NCI-H2171 treated with DMSO at 0.1 percent for 48 hours (cell line): ENCODE data around the gene HPS1.
"Not testable (repeated sequence)": the region's sequence is repeated elsewhere in the genome, so short reads cannot be mapped to it uniquely, and the experiment has no call there.

ENCODE experiments used
- DNase-seq: peaks from one replicate; lab custom pipeline; 2025; lab: John Stamatoyannopoulos, UW

Gene HPS1

DNA sequence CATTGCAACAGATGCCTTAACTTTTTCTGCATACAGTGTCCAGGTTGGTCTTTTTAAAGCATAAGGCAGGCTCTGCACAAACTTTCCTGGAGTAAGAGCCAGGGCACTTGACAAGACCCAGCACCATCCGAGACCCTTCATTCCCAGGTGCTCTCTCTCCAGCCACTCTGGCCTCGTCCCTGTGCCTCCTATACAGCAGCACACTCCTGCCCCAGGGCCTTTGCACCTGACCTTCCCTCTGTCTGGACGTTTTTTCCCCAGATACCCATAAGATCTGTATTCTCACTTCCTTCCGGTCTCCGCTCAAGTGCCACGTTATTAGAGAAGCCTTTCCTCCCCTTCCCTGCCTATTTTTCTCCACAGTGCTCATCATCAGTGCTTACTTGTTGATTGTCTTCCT lies 57.3 kb downstream of the HPS1 start:
- no peak for DNase-seq

DNA sequence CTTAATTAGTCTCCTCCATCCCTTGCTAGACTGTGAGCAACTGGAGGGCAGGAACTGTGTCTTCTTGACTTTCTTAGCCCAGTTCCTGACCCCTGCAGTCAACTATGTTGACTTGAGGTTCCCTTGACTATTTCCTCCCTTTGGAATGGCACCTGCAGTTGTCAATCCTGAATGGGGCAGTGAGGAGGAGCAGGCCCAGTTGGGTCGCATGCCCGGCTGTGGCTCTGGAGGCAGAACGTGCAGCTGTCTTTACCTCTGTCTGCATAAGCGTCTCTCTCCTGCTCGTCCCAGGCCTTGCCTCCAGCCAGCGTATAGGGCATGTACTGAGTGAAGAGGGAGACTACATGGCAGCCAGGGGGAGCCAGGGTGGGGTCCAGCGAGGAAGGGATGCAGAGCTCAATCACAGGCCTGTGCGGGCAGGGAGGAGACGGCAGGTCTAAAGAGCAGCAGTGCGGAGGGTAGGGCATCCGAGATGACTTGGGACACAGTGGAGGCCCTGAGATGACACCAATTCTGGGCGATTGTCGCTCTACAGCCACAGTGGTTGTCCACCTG lies 58.6 kb downstream of the HPS1 start:
- no peak for DNase-seq

DNA sequence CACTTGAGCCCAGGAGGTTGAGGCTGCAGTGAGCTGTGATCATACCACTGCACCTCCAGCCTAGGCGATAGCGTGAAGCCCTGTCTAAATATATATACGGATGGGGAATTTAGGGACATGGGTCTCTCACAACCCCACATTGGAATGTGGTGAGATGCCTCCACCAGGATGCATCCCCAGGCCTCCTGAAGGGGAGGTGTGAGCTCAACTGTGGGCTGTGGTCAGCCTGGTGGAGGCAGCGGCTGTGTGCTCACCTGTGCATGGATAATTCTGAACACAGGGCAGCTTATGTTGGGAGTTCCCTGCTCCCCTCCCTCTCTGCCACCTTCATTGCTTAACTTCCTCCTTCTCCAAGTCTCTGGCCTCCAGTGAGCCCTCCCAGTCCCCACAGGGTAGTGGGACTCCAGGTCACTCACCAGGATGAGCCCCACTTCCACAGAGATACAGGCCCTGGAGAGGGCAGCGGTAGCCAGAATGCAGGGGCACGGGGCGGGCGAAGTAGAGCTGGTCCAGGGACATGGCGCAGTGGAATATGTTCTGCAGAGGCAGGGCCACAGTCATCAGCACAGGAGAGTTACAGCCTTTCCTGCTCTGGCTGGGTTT lies 62.1 kb downstream of the HPS1 start:
- no peak for DNase-seq

DNA sequence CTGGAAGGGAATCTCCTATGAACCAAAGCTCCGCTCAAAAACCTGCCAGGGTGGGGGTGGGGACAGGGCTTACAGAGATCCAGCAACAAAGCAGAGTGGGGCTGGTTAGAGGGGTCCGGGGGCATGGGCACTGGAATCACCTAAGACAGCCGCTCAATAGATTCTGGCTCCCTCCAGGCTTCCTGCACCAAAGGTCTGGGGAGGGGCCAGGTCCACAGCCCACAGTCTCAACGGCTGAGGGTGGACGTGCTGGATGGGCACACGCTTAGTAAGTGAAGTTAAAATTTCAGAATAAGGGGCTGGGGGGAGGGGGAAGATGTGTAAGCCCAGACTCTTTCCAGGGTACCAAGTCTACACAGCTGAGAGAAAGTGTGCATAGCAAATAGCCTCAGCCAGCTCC lies 62.9 kb downstream of the HPS1 start:
- DNase-seq, result no peak

DNA sequence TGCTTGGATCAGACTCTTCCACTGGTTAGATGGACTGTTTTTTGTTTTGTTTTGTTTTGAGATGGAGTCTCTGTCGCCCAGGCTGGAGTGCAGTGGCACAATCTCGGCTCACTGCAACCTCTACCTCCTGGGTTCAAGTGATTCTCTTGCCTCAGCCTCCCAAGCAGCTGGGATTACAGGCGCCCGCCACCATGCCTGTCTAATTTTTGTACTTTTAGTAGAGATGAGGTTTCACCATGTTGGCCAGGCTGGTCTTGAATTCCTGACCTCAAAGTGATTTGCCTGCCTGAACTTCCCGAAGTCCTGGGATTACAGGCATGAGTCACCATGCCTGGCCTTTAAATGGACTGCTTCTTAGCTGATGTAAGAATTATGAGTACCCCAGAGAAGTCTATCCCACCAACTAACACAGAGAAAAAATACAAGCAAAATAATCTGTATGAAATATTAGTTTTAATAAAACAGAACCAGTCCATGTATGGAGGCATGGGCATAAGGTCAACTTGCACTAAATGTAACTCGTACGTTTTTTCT lies 63.5 kb downstream of the HPS1 start:
- DNase-seq, result not testable (repeated sequence)

DNA sequence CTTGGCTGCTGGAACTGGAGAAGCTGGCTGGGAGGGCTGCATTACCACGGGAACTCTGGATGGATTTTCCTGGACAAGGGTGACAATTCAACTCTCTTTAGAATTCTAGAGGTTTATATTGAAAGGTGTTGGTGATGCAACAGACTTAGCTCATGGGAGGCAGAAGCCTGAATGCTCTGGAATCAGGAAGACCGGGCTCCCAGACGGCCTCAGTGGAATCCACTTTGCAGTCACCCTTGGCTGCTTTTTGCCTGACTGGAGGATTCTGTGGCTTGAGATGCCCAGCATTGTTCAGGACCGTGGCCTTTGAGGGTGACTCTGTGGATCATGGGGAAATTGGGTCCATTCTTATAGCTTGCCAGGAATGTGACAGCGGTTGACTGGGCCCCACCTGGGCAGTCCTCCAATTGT lies 64.0 kb downstream of the HPS1 start:
- no peak for DNase-seq

DNA sequence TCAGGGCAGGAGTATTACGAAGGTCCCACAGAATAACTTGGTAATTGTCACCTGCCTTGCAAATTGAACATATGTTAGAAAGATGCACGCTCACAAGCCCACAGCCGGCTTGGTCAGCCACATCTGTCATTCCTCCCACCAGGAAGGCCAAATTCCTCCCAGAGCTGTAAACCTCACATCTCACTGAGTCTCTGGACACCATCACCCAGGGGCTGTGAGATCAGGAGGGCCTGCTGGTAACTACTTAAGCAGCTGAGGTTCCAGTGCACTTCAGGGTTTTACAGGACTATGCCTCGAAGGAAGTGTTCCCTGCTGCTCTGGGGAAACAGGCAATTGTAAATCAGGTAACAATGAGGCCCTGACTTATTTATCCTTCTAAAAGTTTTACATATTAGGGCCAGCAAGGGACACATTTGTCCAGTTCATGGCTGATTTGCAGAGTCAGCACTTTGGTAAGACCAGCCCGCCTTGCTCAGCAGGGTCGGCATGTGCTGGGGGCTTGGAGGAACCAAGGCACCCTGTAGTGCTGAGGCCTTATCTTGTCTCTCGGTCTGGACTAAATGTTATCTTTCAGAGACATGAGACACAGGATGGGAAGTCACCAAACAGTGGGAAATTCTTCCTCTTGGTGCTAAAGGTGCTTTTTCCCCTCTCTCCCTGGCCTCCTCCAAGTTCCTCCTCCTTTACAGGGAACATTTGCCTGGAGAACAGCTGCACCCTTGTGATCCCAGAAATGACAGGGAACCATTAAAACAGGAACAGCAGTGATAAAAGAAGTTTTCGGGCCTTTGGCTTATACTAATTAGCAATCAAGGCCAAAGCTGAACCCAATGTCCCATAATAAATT lies 66.0 kb downstream of the HPS1 start:
- DNase-seq, result no peak

DNA sequence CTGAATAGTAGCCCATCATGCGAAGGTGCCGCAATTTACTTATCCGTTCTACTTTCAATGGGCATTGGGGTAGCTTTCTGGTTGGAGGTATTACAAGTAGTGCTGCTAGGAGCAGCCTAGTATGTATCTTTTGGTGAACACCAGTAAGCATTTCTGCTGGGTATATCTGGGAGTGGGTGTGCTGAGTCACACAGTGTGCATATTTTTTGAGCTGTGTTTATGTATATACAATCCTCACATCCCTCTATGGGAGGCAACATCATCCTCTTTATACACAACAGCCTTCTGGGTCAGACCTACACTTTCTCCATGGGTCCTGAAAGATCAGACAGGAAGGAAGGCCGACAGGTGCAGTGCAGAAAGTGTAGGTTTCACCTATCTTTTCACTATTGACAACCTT lies 68.0 kb downstream of the HPS1 start:
- DNase-seq, result no peak

DNA sequence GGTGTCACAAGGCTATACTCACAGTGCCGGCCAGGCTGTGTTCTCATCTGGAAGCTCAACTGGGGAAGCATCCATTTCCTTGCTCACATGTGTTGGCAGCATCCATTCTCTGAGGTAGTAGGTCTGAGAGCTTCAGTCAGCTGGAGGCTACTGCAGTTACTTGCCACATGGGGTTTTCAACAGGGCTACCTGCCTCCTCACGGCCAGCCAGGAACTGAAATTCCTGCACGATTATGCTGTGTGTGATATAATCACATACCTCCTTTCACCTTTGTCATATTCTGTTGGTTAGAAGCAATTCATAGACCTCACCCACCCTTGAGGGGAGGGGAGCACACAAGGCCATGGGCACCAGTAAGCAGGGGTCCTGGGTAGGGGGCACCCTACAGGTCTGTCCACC lies 69.2 kb downstream of the HPS1 start:
- DNase-seq, result no peak

DNA sequence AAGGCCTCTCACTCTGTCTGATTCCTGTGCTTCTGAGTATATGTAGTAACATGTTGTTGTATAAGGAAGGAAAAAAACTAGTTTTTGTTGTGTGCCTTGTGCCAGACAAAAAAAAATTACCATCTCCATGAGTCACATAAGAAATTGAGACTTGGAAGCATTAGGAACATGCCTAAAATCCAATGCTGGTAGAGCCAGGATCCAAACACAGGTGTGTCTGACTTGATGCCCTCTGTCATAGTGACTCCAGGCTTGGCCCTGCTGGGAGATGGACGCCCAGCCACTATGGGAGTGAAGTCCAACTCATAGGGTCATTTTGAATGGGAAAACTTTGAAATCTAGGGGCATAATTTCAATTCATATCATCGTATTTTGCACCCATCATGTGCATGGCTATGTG lies 69.7 kb downstream of the HPS1 start:
- DNase-seq, result no peak

DNA sequence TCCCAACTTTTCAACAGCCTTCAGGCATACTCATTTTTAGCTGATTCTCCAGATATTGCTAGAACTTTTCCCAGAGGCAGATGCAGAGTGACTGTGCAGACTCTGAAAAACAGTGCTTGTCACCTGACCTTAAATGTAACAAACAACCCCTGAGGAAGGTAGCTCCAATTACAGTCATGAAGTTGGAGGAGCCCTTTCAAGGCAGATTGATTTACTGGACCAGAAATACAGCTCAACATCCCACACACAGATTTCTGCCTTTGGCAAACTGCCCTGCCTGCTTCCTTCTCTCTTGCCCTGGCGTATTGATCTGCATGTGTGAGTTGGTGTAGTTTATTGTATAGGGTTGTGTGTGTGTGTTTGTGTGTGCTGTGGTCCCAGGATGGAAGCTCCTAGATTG lies 70.2 kb downstream of the HPS1 start:
- DNase-seq, result peak; percentile 88

DNA sequence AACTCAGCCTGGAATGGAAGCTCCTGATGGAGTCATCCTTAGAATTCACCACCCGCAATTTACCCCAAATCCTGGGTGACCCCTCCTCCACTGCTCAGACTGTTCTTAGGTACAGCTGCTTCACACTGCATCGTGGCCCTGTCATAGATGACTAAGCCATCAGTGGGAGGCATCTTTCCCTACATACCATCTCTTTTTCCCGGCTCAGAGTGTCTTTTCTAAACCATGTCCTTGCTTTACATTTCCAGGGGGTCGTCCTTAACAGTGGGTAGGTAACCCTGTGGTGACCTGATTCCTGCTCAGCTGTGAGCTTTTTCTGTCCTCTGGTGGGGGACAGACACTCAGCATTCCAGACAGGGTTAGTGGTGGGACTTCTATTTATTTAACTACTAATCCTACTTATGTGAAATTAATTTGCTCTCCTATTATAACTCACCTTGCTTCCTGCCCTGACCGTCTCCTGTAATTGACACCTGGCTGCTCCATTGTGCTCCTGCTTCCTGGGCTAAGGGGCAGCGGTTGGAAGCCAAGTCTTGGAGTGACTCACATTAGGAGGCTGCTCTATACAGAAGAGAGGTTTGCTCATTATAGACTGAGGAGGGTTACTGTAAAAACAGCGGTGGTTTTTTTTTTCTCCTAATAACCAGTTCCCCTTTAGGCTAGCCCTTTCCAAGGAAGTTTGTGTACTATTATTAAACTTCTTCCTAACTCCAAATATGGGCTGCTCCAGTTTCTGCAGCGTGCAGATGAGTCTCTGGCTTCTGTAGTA lies 72.3 kb downstream of the HPS1 start:
- no peak for DNase-seq

DNA sequence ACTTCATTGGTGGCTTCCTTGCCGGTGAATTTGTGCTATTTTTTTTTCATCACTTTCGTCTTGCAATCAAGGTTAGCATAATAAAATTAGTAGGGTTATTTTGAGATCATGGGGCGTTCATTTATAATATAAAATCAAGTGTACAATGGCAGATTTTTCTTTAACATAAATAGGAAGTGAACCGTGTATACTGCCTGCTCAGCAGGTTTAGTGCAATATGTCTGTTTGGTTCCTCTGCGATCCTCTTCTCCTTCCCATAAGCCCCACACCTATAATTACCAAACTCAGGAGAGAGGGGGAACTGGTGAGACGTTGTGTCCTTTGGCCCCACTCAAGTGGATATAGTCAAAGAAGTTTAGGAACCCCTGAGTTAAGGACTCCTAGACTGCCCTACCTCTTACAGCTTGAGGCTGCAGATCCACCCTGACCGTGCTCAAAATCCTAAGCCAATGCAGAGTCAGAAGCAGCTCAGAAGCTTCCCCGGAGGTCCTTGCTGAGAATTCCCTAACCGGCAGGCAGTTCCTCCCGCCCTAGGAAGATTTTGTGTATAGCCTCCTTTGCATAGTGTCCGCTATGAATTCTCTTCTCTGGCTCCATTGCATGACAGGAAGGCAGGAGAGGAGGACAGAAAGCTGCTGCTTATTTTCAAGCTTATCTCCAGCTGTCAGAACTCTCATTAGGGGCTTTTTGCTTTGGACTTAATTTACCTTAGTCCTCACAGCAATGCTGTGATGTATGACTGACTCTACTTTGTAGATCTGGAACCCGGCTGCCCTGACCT lies 73.3 kb downstream of the HPS1 start:
- DNase-seq, result no peak

DNA sequence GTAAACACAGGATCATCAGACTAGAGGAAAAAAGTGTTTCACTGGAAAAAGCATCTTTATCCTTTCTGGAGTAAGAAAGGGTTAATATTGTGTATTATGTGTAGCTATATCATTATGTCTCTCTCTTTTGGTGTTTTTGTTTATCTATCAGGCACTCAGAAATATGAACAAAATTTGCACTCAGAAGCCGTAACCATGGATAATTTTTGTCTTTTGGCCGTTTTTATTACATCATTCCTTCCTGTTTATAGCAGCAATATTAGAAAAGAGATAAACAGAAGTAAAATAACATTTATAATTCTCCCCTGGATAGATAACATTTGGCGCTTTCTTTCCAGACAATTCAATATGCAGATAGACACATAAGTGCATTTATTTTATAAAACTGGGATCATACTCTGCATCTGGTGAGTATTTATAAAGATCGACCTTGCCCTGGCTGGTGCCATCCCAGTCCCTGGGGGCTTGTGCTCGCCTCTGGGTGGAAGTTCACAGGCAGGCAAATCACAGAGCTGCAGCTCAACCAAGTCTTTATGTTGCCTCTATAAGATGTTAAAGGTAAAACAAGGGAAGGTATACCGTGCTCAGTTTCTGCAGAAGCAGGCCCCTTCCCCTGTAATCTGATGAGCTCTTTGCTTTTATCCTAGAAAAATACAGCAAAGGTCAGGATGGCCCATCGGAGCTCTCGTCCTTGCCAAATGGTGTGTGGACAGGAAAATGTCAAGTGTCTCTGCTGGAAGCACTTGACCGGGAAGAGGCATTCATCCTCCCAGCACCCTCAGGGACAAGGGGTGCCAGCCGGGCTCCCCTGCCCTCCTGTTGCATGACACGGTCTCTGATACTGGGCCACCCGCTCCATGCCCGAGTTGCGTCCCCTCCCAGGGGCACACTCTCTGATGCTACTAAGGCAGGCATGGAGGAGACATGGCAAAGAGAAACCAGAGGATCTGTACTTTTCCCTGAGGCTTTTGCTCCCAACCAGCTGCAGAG lies 75.6 kb downstream of the HPS1 start:
- DNase-seq, result peak; percentile 8

DNA sequence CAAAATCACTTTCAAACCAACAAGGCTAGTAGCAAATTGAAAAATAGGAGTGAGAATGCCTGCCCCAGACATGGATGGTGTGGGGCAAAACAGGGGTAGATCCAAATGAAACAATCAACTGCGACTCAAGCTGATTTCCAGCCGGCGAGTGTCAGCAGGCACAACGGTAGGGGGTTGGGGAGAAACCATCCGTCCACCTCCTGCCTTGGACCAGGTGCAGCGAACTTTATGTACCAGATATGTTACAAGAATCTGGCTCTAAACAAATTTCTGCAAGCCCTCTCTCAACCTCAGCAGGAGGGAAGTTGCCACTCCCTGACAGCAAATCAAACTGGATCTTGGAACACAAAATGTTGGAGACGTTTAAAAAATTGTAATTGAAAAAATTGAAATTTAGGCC lies 76.9 kb downstream of the HPS1 start:
- no peak for DNase-seq

DNA sequence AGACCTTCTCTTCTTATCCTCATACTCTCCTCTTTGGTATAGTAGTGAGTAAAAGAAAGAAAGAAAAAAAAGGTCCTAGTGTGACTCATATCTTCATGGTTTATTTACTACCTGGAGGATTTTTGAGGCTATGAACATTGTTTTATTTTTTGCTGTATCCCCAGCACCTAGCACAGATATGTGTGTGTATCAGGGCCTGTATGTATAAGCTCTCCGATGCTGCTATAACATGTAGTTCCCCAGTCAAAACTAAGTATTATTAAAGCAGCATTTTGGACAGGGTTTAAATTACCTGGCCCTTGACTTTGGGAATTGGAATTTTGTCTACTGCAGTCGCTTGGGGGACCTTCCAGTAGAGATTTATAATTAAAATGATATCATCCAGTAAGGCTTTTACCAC lies 78.1 kb downstream of the HPS1 start:
- DNase-seq, result no peak

DNA sequence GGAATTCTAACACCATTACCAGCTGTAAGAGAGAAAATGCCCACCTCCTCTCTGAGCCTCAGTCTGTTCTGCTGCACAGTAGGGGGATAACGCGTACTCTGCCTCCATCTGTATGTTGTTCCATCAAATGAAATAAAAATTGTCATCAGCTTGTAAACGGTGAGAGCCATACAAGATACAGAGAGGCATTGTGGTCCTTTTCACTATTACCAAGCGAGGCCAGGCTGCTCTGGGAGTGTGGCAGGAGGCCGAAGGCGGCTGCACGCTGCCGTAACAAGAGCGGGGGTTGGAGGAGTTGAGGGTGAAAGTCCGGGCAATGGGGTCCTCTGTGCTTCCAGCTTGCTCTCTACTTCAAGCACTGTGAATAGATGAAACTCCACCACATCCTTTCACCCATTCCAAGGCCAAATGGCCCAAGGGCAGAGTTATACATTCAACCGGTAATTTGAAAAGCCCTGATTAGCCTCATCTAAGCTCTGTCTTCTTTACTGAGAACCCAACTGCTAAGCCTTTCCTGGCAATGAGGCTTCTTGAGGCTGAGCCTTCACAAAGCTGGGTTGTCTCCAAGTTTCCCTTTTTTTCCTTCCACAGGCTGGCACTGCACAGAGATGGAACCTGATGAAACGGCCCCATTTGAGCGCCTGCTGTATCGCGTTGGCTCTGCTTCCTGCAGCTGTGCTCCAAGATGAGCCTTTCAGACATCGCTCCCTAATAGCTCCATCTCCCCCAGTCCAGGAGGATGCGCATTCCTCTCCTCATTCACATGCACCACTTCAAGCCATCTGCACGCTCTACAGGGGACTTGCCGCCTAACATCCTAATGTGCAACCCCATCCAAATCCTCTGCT lies 78.9 kb downstream of the HPS1 start:
- peak; percentile 4 for DNase-seq
